Stomach (tissue), 9 donors: ENCODE measurements around the gene KLF9. TPM values are rescaled to one million over a fixed set of nuclear protein-coding genes. Genes with fewer than 3 reads are reported as not detected.
A peak's percentile ranks its signal among the peaks of the same experiment; 100 is the strongest.

ENCODE experiments used
- DNase-seq, 2 donors: peaks; one replicate each; pipeline versions ENCODE4 v3.0.0 to v3.0.0-alpha.2; 2013 to 2019
- H3K27ac ChIP-seq, 5 donors: fragments of 200-600 bp in 4 of 5; sonication (generic) in 4 of 5; one replicate each; pipeline ENCODE4 v1.5.1; 2013 to 2019; ENCODE audit warnings: mild to moderate bottlenecking in 1 of 5, moderate library complexity in 1 of 5
- H3K27me3 ChIP-seq, 3 donors: fragments of 200-600 bp; sonication (generic); one replicate each; pipeline ENCODE4 v1.5.1; 2017 to 2019; ENCODE audit warnings: mixed run types in 1 of 3
- H3K36me3 ChIP-seq, 4 donors: fragments of 200-600 bp; sonication (generic); 1 replicate in 3 of 4; 2 replicates in 1 of 4; pipeline ENCODE4 v1.5.1; 2016 to 2019
- H3K4me1 ChIP-seq, 4 donors: fragments of 200-600 bp; sonication (generic); one replicate each; pipeline ENCODE4 v1.5.1; 2016 to 2019
- H3K4me3 ChIP-seq, 4 donors: fragments of 200-600 bp; sonication (generic) in 3 of 4; one replicate each; pipeline ENCODE4 v1.5.1; 2016 to 2019; ENCODE audit warnings: mild to moderate bottlenecking in 1 of 4
- H3K9me3 ChIP-seq, 4 donors: fragments of 200-600 bp; sonication (generic); one replicate each; pipeline ENCODE4 v1.5.1; 2016 to 2019
- CTCF ChIP-seq, 7 experiments: fragments of 450-650 bp in 4 of 7; fragments of 200-600 bp in 3 of 7; sonication (generic) in 3 of 7; IDR thresholded peaks; one replicate each; pipeline ENCODE4 v1.5.1; 2016 to 2019; ENCODE audit warnings: antibody characterized with exemption in 7 of 7, control low read depth in 2 of 7, mild to moderate bottlenecking in 1 of 7
- EP300 ChIP-seq: sonication (generic); formaldehyde crosslinking; IDR thresholded peaks from one replicate; pipeline ENCODE4 v1.6.1; 2017; ENCODE audit warnings: antibody characterized with exemption
- POLR2A ChIP-seq, 4 donors: fragments of 450-650 bp; IDR thresholded peaks; one replicate each; pipeline ENCODE4 v1.6.1; 2016; ENCODE audit warnings: antibody characterized with exemption in 4 of 4, control low read depth in 2 of 4, mild to moderate bottlenecking in 1 of 4, moderate library complexity in 1 of 4
- POLR2AphosphoS5 ChIP-seq, 3 donors: sonication (generic); formaldehyde crosslinking; IDR thresholded peaks; one replicate each; pipeline ENCODE4 v1.6.1; 2016; ENCODE audit warnings: antibody characterized with exemption in 3 of 3
- WGBS, 5 donors: extraction: QIAGEN DNeasy Blood & Tissue Kit in 3 of 5; methylation state at CpG; one replicate each; pipeline versions ENCODE4 v1.1.5 to v1.1.7; 2013 to 2018; 5-methylcytosine and 5-hydroxymethylcytosine counted together
- intact Hi-C: fragments of 100-400 bp; cut with DNase I; formaldehyde crosslinking; loops from one replicate; pipeline ENCODE4 v1.15.1; 2023; ENCODE audit warnings: low total_unique reads
- polyA plus RNA-seq, 3 donors: library from polyadenylated mRNA; stranded (reverse); fragments of 200-250 nt; gene quantifications; one replicate each; pipeline ENCODE4 v1.2.3, GENCODE V29; 2013
- total RNA-seq, 5 donors: library from RNA; depleted of rRNA; stranded (reverse); fragments of >200 nt; gene quantifications; one replicate each; pipeline versions ENCODE4 v1.1.0 to v1.2.3, GENCODE V29; 2014 to 2016
- donor health status: healthy with polysubstance abuse.
- donor health status: Bipolar disorder and iron deficiency.
- donor health status: healthy.

KLF9 gene
- total and polyA plus RNA-seq, 8 donors: 27.9 to 174 (median 55.8) TPM

GRCh38 chr9:70382709-70383605 is 31.5 kb downstream of the KLF9 start:
- intact Hi-C loops: no loop called here
- Histone ChIP-seq H3K36me3 (peaks cover 16 to 51% (median 44%) of the 10 kb centered on the region in 4 donors), H3K27me3 (no peaks in the 10 kb centered on the region), H3K9me3 (no peaks in the 10 kb centered on the region), H3K27ac (no peak overlapping the region), H3K4me3 (no peak overlapping the region), H3K4me1 (peaks cover 0 to 48% (median 24%) of the 10 kb centered on the region in 4 donors)
- TF ChIP-seq POLR2AphosphoS5 (IDR thresholded peaks at IDR 0.05): peak in 1 of 3 donors; percentile 3
- TF ChIP-seq CTCF (IDR thresholded peaks at IDR 0.05): no peak
- DNase-seq: no peak
- WGBS, 5 donors: 72 to 84% (median 77%) methylated on average over 9 of the region's 9 CpGs

GRCh38 chr9:70382046-70382708 is 32.3 kb downstream of the KLF9 start:
- peaks cover 16 to 43% (median 37%) of the 10 kb centered on the region in 4 donors for H3K36me3 ChIP-seq
- peak in 1 of 3 donors; percentile 12 for TF ChIP-seq POLR2AphosphoS5 (IDR thresholded peaks at IDR 0.05)
- TF ChIP-seq CTCF (IDR thresholded peaks at IDR 0.05): no peak
- no peak for TF ChIP-seq POLR2A (IDR thresholded peaks at IDR 0.05)
- no peak for TF ChIP-seq EP300
- no peaks in the 10 kb centered on the region for H3K9me3 ChIP-seq
- 82 to 92% (median 90%) methylated on average over 6 of the region's 6 CpGs for WGBS, 5 donors
- H3K27ac ChIP-seq: no peak overlapping the region
- no peaks in the 10 kb centered on the region for H3K27me3 ChIP-seq
- no peak for DNase-seq
- peaks cover 0 to 42% (median 20%) of the 10 kb centered on the region in 4 donors for H3K4me1 ChIP-seq
- H3K4me3 ChIP-seq: no peak overlapping the region
- intact Hi-C loops: no loop called here

- WGBS, 5 donors: 72 to 87% (median 81%) methylated on average over 16 to 17 of the region's 17 CpGs
- Histone ChIP-seq H3K27me3 (no peaks in the 10 kb centered on the region), H3K36me3 (no peaks in the 10 kb centered on the region), H3K4me3 (no peak overlapping the region), H3K4me1 (no peaks in the 10 kb centered on the region), H3K9me3 (no peaks in the 10 kb centered on the region), H3K27ac (no peak overlapping the region)
- no peak for DNase-seq
- no peak for TF ChIP-seq POLR2A (IDR thresholded peaks at IDR 0.05)
- TF ChIP-seq EP300: no peak
- no peak for TF ChIP-seq POLR2AphosphoS5 (IDR thresholded peaks at IDR 0.05)
- TF ChIP-seq CTCF (IDR thresholded peaks at IDR 0.05): no peak
- intact Hi-C loops: no loop called here
These were observed 39.4 kb downstream of the KLF9 start for GRCh38 chr9:70374962-70375618.

- Histone ChIP-seq H3K27me3 (no peaks in the 10 kb centered on the region), H3K9me3 (no peaks in the 10 kb centered on the region), H3K4me1 (no peaks in the 10 kb centered on the region), H3K27ac (no peak overlapping the region), H3K36me3 (no peaks in the 10 kb centered on the region), H3K4me3 (no peak overlapping the region)
- intact Hi-C loops: no loop called here
- DNase-seq: no peak
- WGBS, 5 donors: 75 to 85% (median 80%) methylated on average over 6 of the region's 6 CpGs
- TF ChIP-seq EP300 (no peak), CTCF (IDR thresholded peaks at IDR 0.05) (no peak), POLR2AphosphoS5 (IDR thresholded peaks at IDR 0.05) (no peak), POLR2A (IDR thresholded peaks at IDR 0.05) (no peak)
These were observed 47.0 kb downstream of the KLF9 start for GRCh38 chr9:70367305-70367930.
